Erythroblast (primary cell): ENCODE measurements around the gene PTPRC.

Experiments
- GATA1 ChIP-seq: IDR thresholded peaks from 2 replicates; pipeline ENCODE4 v1.6.1; 2011; ENCODE audit warnings: low read depth, mild to moderate bottlenecking, control low read depth, low read length, moderate library complexity
- POLR2A ChIP-seq: IDR thresholded peaks from 2 replicates; pipeline ENCODE4 v1.6.1; 2011; ENCODE audit warnings: mild to moderate bottlenecking, low read length

- TF ChIP-seq POLR2A (no peak), GATA1 (no peak)
These were observed 61.2 kb downstream of the PTPRC start for GRCh38 chr1:198700016-198700392.
